ENCODE data around the gene DSTYK. TPM values are rescaled to one million over a fixed set of nuclear protein-coding genes. Genes with fewer than 3 reads are reported as not detected.
A peak's percentile ranks its signal among the peaks of the same experiment; 100 is the strongest.

The DSTYK gene
- total RNA-seq, 1 experiment from 2014 or later: 31.1 TPM

DNA sequence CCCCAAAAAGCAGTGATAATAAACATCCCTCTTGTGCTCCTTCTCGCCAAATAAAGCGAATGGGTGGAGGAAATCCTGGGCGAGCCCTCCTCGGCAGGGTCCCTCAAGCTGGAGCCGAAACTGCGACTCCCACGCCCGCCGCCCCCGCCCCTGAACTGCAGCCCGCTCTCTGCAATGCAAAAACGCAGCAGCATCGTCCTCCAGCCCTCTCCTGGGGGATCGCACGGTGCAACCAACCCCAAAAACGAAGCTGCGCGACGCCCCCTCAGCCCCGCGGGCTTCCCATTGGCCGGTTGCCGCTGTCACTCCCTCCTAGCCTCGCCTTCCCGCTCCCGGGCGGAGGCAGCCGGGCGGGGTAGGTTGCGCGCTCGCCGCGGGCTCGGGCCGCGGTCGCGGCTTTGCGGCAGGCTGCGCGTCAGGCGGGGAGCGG is 16.1 kb upstream of the DSTYK start, which contains the start of gene TMCC2:
Gene TMCC2 (plus strand): TSS at position 363 of the 430 bp plus-strand sequence. CDS start 619 bp downstream, outside the sequence.
- peak; percentile 88 for DNase-seq (ENCODE audit: low read depth, low spot score)
- in situ Hi-C loops (cut with HindIII; ENCODE audit: low pct_unique_long_range_greater_than_20kb, low sequenced_read_pairs): no loop called here

DNA sequence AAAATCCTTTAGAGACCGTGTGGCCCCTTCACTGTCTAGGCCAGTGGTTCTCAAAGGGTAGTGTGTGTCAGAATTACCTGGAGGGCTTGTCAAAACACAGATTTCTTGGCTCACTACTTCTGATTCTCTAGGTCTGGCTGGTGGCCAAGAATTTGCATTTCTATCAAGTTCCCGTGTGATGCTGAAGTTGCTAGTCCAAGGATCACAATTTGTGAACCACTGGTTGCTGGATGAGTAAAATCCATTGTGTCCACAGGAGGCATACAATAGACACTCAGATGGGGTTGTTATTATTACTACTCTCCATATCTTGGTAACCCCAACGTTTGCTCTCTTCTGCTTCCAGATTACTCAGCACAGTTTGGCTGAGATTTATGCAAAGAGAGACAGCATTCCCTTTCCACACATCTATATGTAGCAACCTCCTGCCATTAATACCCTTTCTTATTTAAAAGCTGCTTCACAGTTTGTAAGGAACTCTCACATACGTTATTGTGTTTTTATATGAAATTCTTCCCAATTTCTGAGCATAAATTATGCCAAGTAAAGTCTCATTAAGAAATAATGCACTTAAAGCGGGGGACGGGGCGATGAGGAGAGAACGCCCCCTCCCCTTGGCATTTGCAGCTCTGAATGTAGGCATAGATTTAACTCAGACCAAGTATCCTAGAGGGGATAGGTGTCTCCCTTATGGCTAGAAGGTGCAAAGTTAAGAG is 15.5 kb upstream of the DSTYK start:
- DNase-seq (ENCODE audit: low read depth, low spot score): peak; percentile 82
- in situ Hi-C loops (cut with HindIII; ENCODE audit: low pct_unique_long_range_greater_than_20kb, low sequenced_read_pairs): no loop called here

DNA sequence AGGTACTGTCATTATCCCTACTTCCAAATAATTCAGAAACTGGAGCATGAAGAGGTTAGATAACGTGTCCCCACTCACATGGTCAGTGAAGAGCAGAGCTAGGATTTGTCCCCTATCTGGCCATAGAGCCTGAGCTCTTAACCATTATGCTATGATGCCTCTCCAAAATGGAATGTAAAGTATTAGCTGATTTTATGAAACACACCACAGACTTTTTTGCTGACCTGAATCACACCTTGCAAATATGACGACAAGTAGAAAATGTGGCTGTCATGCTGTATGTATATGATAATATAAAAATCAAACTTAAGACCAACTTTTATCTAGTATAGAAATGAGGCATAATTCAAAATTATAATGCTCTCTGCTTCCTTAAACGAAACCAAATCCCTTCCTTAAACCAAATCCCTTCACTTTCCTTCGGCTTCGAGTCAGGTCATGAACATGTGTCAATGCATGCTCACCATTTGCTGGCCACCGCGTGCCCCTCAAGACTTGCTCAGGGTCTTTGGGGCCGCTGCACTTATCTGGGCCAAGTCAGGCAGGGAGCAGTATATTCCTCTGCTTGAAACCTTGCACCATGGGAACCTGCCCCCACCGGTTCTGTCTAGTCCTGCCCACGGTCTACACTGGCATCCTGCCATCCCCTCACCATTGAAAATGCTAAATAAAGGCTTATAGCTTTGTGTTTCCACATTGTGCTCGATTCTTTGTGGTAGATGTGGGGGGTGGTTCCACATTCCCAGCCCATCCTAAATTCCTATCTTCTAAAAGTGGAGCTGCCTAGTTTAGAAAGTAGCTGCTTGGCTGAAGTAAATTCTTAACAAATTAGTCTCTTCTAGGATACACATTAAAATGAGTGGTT is 14.6 kb upstream of the DSTYK start:
- DNase-seq (ENCODE audit: low read depth, low spot score): no peak
- in situ Hi-C loops (cut with HindIII; ENCODE audit: low pct_unique_long_range_greater_than_20kb, low sequenced_read_pairs): no loop called here

DNA sequence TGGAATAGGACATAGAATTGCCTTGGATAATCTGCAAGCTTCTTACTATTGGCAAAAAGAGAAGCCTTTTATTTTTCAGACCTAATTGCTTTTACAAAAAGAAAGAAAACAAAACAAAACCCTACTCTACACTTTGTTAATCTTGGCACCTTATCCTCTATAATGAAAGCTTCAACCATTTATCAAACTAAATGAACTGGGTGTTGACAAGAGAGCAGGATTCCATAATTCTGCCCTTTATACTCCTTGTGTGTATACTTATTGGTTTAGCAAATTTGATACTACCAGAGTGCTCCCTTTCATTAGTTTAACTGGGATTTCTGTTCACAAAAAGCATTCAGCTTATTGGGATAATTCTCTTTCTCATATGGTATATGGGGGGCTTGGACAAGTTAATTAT is 13.2 kb upstream of the DSTYK start:
- DNase-seq (ENCODE audit: low read depth, low spot score): no peak
- in situ Hi-C loops (cut with HindIII; ENCODE audit: low pct_unique_long_range_greater_than_20kb, low sequenced_read_pairs): no loop called here

DNA sequence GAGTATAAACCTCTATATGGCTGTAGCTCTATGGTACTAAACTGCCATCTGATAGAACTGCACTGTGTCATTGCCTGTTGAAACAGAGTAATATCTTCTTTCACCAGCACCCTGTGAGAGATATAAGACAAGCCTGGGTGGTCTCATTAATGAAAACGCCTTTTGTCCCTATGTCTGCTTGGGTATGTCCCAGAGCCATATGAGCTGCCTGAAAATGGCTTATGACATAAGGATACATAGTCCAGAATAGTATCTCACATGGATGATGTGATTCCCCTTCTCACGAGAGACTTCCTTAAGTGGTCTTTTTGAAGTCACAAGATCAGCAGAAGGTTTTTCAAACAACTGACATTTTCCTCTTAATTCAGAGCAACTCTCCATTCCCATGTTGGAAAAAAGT is 8.9 kb upstream of the DSTYK start:
- peak; percentile 97 for DNase-seq (ENCODE audit: low read depth, low spot score)

DNA sequence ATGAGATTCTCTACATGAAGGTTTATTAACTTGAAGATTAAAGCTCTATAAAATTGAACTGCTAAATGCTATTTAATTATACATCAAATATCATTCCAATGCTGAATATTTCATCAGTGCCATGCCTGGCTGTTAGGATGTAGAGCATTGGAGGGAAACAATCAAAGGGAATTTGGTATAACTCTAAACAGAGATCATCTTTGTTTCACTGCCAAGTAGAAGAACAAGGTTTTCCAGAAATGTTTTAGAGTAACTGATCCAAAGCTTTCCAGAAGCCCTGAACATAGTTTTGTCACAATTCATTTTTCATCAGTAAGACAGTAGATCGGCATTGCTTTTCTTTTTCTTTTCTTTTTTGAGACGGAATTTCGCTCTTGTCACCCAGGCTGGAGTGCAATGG is 5.9 kb upstream of the DSTYK start:
- in situ Hi-C loops (cut with HindIII; ENCODE audit: low pct_unique_long_range_greater_than_20kb, low sequenced_read_pairs): no loop called here
- peak; percentile 38 for DNase-seq (ENCODE audit: low read depth, low spot score)

More for the DNA sequence above, 8.9 kb upstream of the DSTYK start:
- in situ Hi-C loops (cut with HindIII; ENCODE audit: low pct_unique_long_range_greater_than_20kb, low sequenced_read_pairs): no loop called here

DNA sequence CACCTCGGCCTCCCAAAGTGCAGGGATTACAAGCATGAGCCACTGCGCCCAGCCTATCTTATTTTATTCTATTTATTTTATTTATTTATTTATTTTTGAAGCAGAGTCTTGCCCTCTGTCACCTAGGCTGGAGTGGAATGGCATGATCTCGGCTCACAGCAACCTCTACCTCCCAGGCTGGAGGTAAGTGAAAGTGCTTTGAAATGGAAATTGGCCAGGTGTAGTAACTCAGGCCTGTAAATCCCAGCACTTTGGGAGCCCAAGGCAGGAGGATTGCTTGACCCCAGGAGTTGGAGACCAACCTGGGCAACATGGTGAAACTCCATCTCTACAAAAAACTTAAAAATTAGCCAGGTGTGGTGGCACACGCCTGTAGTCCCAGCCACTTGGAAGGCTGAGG is 5.1 kb upstream of the DSTYK start:
- DNase-seq (ENCODE audit: low read depth, low spot score): no peak
- in situ Hi-C loops (cut with HindIII; ENCODE audit: low pct_unique_long_range_greater_than_20kb, low sequenced_read_pairs): no loop called here

DNA sequence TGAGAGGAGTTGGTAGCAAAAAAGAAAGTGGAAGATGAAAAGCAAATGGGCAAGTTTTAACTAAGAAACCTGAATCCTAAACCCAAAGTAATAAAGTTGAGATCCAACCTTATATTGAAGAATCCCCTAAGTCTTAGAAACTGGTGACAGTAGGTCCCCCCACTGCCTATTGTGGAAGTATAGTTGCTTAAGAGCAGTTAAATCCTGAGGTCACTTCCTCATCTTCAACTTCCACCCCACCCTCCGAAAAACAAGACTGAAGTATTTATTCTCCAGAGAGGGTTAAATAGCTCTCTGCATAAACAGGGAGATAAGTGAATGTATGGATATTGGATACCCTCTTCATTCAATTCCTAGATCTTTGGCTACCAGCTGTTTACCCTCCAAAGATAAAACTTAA is 3.3 kb upstream of the DSTYK start:
- in situ Hi-C loops (cut with HindIII; ENCODE audit: low pct_unique_long_range_greater_than_20kb, low sequenced_read_pairs): no loop called here
- no peak for DNase-seq (ENCODE audit: low read depth, low spot score)

DNA sequence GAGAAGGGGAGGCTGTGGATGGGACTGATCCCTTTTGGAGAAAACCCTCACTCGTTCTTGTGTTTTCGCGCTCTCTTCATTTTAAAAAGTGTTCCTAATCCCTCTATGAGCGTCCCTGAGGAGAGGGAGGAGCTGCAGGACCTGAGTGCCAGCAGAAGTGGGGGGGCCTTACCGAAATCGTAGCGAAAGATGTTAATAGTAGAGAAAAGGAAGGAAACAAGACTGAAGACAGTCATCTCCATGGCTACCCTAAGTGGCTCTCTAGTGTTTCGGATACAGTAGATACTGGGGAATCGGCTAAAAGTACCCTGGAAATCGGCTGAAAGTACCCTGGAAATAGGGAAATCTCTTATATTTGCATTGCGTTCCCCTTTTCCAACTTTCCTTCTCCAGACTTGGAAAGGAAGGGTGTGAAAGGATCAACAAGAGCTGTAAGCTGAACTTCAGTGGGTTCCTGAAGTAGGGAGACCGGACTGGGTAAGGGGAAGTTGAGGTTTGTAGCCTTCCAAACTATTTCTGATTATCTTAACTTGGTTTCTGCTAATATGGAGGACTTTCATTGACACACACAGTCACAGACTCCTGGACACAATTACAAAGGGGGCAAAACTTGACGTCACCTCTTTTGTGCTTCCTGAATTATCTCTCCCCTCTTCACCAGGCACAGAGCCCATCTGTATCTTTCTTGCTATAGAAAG is 486 bp upstream of the DSTYK start:
- in situ Hi-C loops (cut with HindIII; ENCODE audit: low pct_unique_long_range_greater_than_20kb, low sequenced_read_pairs): no loop called here
- no peak for DNase-seq (ENCODE audit: low read depth, low spot score)

DNA sequence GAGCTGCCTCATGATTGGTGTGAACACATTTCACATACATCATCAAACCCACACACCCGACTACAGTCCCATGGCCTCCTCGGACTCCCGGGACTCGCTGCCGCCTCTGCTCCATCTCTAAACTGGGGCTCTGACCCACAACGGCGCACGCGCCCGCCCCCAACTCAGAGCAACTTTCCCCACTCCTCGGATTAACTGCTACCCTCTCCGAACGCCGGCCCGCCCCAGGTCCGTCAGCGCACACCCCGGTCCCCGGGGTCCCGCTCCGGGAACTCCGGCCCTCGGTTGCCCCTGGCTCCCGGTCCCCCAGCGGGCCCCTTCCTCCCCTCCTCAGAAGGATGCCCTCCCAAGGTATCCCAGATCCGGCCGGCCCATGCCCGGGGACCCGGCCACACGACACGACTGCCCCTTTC is 740 bp downstream of the DSTYK start:
- in situ Hi-C loops (cut with HindIII; ENCODE audit: low pct_unique_long_range_greater_than_20kb, low sequenced_read_pairs): no loop called here
- no peak for DNase-seq (ENCODE audit: low read depth, low spot score)

DNA sequence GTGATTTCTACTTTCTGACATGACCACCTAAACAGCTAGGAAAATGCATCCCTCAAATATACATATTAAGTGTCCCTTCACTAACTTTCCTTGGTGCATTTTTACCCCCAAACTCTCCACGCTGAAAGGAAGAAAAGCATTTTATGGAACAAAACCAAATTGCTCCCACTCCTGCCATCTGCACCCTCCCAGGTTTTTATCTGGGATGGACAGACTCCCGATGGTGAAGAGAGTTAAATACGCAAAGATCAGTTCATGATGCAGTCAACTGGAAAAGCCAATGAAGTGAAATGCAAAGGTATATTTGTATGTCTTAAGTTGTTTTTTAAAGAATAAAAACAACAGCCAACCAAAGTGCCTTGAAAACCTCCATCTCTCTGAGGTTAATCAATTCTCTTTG is 2.7 kb downstream of the DSTYK start:
- in situ Hi-C loops (cut with HindIII; ENCODE audit: low pct_unique_long_range_greater_than_20kb, low sequenced_read_pairs): no loop called here
- no peak for DNase-seq (ENCODE audit: low read depth, low spot score)

DNA sequence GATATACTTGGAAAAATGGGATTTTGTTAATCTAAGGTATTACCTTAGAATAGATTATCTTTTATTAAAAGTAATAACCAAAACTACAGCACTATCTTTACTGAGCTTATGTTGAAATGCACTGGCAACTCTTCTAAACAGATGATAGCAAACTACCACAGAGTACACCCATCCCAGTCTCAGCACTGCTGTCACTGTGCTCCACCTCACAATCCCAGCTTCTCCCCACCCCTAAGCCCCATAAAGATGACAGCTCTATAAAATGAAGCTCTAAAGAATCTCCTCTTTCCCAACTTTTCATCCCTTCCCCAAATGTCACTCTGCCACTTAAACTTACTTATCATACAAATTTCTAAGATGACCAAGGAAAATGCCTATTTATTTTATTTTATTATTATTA is 6.4 kb downstream of the DSTYK start:
- no peak for DNase-seq (ENCODE audit: low read depth, low spot score)
- in situ Hi-C loops (cut with HindIII; ENCODE audit: low pct_unique_long_range_greater_than_20kb, low sequenced_read_pairs): no loop called here

DNA sequence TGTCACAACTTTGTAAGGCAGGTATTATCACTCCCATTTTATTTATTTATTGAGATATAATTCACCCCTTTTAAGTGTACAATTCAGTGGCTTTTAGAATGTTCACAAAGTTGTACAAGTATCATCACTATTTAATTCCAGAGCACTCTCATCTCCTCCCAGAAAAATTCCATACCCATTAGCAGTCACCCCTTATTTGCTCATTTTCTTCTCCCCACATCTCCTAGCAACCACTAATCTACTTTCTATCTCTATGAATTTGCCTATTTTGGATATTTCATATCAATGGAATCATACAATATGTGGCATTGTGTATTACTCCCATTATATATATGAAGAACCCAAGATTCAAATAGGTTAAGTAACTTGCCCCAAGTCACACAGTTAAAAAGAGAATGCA is 7.0 kb downstream of the DSTYK start:
- DNase-seq (ENCODE audit: low read depth, low spot score): no peak
- in situ Hi-C loops (cut with HindIII; ENCODE audit: low pct_unique_long_range_greater_than_20kb, low sequenced_read_pairs): no loop called here

DNA sequence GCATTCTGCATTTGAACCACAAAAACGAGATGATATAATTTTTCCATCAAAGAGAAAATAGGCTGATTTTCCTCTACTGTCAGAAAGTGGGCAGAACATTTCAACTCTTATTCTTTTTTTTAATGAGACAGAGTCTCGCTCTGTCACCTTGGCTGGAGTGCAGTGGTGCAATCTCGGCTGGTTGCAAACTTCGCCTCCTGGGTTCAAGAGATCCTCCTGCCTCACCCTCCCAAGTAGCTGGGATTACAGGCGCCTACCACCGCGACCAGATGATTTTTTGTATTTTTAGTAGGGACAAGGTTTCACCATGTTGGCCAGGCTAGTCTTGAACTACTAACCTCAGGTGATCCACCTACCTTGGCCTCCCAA is 11.6 kb downstream of the DSTYK start:
- no peak for DNase-seq (ENCODE audit: low read depth, low spot score)
- in situ Hi-C loops (cut with HindIII; ENCODE audit: low pct_unique_long_range_greater_than_20kb, low sequenced_read_pairs): no loop called here

DNA sequence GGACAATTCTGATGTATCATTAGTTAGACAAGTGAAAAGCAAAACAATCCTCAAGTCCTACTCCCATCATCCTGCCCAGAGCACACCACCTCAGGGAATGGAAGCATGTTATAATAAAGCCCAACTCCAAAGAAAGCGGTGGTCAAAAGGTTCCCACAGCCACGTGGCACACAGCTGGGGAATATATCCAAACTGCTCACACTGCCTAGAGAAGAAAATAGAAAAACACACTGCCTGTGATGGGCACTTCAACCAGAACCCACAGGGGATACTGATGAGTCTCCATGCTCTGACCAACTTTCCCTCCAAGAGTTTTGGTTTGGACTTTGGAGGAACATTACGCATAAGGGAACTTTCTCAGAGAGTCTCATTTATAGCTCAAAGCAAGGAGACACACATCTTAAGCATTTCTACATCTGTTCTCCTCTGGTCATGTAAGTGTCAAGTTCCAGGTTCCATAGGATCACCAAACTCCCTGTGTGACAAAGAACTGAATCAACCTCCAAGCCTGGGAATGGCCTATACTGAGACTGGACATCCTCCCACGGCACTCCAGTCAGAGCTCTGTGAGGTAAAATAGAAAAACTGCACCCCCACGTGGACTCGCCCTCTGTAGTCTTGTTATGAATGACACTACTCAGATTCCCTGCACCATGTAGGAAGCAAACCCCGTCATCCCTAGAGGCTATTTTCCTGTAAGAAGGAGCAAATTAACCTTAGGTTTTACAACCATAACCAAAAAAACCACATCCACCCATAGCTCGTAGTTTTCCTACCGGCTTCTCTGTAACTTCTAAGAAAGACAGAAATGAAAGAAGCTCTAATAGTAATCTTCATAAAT is 12.2 kb downstream of the DSTYK start:
- DNase-seq (ENCODE audit: low read depth, low spot score): peak; percentile 97
- in situ Hi-C loops (cut with HindIII; ENCODE audit: low pct_unique_long_range_greater_than_20kb, low sequenced_read_pairs): no loop called here

DNA sequence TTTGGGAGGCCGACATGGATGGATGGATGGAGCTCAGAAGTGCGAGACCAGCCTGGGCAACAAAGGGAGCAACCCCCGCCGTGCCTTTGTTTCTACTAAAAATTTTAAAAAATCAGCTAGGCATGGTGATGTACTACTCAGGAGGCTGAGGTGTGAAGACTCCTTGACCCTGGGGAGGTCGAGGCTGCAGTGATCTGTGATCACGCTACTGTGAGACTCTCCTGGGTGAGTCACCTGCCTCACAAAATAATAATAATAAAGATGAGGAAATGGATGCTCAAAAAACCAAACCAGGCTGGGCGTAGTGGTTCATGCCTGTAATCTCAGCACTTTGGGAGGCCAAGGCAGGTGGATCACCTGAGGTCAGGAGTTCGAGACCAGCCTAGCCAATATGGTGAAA is 19.2 kb downstream of the DSTYK start:
- no peak for DNase-seq (ENCODE audit: low read depth, low spot score)
- in situ Hi-C loops (cut with HindIII; ENCODE audit: low pct_unique_long_range_greater_than_20kb, low sequenced_read_pairs): no loop called here

DNA sequence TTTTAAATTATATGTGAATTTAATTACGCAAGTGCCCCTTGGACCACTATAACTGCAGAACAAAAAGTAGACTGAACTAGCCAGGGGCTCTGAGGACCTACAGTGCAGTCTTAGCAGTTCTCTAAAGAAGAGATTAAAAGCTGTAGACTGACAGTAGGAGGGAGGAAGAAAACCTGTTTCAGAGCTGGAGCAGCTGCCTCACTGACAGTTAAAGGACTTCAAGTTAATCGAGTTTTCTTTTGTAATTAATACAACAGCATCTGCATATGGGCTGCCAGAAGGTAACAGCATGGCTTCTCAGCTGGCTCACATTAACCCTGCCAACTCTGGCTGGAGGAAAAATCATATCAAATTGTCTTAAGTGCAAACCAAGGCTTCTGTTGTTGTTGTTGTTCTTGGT is 19.9 kb downstream of the DSTYK start:
- no peak for DNase-seq (ENCODE audit: low read depth, low spot score)
- in situ Hi-C loops (cut with HindIII; ENCODE audit: low pct_unique_long_range_greater_than_20kb, low sequenced_read_pairs): no loop called here

Measured in SK-MEL-5 (cell line).